H1 (cell line): Measurements from ENCODE around the gene CTNNA3. TPM values are rescaled to one million over a fixed set of nuclear protein-coding genes. Genes with fewer than 3 reads are reported as not detected.

Experiments used
- CTCF ChIA-PET: fragments of 300-600 bp; sonication (Branson Sonifier 250); formaldehyde crosslinking; loops from one replicate; lab custom pipeline; 2021; ENCODE audit not compliant: partially characterized antibody; lab: Charles Lee
- POLR2A ChIA-PET: fragments of 300-600 bp; sonication (Branson Sonifier 250); formaldehyde crosslinking; loops from one replicate; lab custom pipeline; 2021; ENCODE audit warnings: inconsistent platforms; ENCODE audit not compliant: partially characterized antibody; lab: Charles Lee
- DNase-seq, 2 experiments: peaks; one replicate each; pipeline versions ENCODE4 v3.0.0 to v3.0.0-alpha.2; 2010 to 2022; ENCODE audit warnings: low spot score in 2 of 2, low read depth in 1 of 2, mixed read lengths in 1 of 2
- FAIRE-seq: peaks from 2 replicates; lab custom pipeline; 2011; peaks lifted over from hg19 to GRCh38; lab: Jason Lieb, UNC
- H2AFZ ChIP-seq: 2 replicates; pipeline ENCODE4 v1.8.1; 2012; ENCODE audit warnings: low read length, inconsistent platforms
- H2AK5ac ChIP-seq: 2 replicates; pipeline ENCODE4 v1.6.1; 2013; ENCODE audit warnings: low read depth, low read length
- H2BK120ac ChIP-seq: replicated peaks from 2 replicates; pipeline ENCODE3; 2013; ENCODE audit warnings: low read depth, low read length, inconsistent platforms
- H2BK12ac ChIP-seq: 2 replicates; pipeline ENCODE4 v1.6.1; 2013; ENCODE audit warnings: low read depth, low read length
- H2BK15ac ChIP-seq: 2 replicates; pipeline ENCODE4 v1.6.1; 2013; ENCODE audit warnings: low read length
- H2BK20ac ChIP-seq: 2 replicates; pipeline ENCODE4 v1.6.1; 2013; ENCODE audit warnings: low read length
- H2BK5ac ChIP-seq: 2 replicates; pipeline ENCODE4 v1.6.1; 2013; ENCODE audit warnings: low read depth, low read length
- H3K14ac ChIP-seq: 2 replicates; pipeline ENCODE4 v1.6.1; 2013; ENCODE audit warnings: inconsistent platforms; ENCODE audit not compliant: insufficient read length
- H3K18ac ChIP-seq: 2 replicates; pipeline ENCODE4 v1.6.1; 2013; ENCODE audit warnings: low read length; ENCODE audit errors: extremely low read depth
- H3K23ac ChIP-seq: 2 replicates; pipeline ENCODE4 v1.6.1; 2013; ENCODE audit warnings: inconsistent platforms; ENCODE audit not compliant: insufficient read length
- H3K23me2 ChIP-seq: 2 replicates; pipeline ENCODE4 v1.6.1; 2013; ENCODE audit warnings: low read depth, low read length
- H3K27ac ChIP-seq: 2 replicates; pipeline ENCODE4 v1.6.1; 2011; ENCODE audit warnings: low read depth, low read length, inconsistent platforms
- H3K27me3 ChIP-seq, 4 experiments: replicated peaks in 1 of 4; 1 replicate in 1 of 4; 2 replicates in 3 of 4; pipeline versions ENCODE4 v1.6.1 to v1.8.1; 2011 to 2013; ENCODE audit warnings: low read length in 3 of 4, mild to moderate bottlenecking in 3 of 4, inconsistent platforms in 2 of 4, mixed read lengths in 2 of 4, moderate library complexity in 1 of 4; ENCODE audit not compliant: control insufficient read depth in 3 of 4, insufficient read depth in 3 of 4; ENCODE audit errors: extremely low read depth in 1 of 4
- H3K36me3 ChIP-seq, 4 experiments: 2 replicates each; pipeline versions ENCODE4 v1.6.1 to v1.8.1; 2011 to 2013; ENCODE audit warnings: mild to moderate bottlenecking in 4 of 4, low read length in 3 of 4, moderate library complexity in 2 of 4, control low read depth in 1 of 4, inconsistent platforms in 1 of 4; ENCODE audit not compliant: insufficient read depth in 4 of 4, control insufficient read depth in 2 of 4
- H3K4ac ChIP-seq: replicated peaks from 2 replicates; pipeline ENCODE3; 2013; ENCODE audit warnings: low read length, low read depth, mixed read lengths, inconsistent platforms; ENCODE audit not compliant: insufficient read length
- H3K4me1 ChIP-seq, 4 experiments: replicated peaks in 1 of 4; 1 replicate in 1 of 4; 2 replicates in 3 of 4; pipeline versions ENCODE4 v1.6.1 to v1.8.1; 2011 to 2013; ENCODE audit warnings: low read length in 3 of 4, inconsistent platforms in 2 of 4, mixed read lengths in 1 of 4; ENCODE audit not compliant: insufficient read depth in 4 of 4, control insufficient read depth in 3 of 4
- H3K4me2 ChIP-seq, 2 experiments: 2 replicates each; pipeline versions ENCODE4 v1.6.1 to v1.8.1; 2011 to 2013; ENCODE audit warnings: low read depth in 2 of 2, low read length in 2 of 2, control low read depth in 1 of 2, inconsistent platforms in 1 of 2, mild to moderate bottlenecking in 1 of 2; ENCODE audit not compliant: insufficient read depth in 1 of 2
- H3K4me3 ChIP-seq, 4 experiments: fragments of 200-600, 300-600 bp in 1 of 4; sonication (generic), shearing (Covaris generic), sonication (Bioruptor Twin) in 1 of 4; 2 replicates each; pipeline versions ENCODE4 v1.5.1 to v1.8.1; 2011 to 2016; ENCODE audit warnings: low read length in 4 of 4, low read depth in 3 of 4, control low read depth in 2 of 4, inconsistent platforms in 2 of 4, mild to moderate bottlenecking in 2 of 4, mixed read lengths in 1 of 4, moderate library complexity in 1 of 4; ENCODE audit not compliant: insufficient read depth in 2 of 4; ENCODE audit errors: extremely low read depth in 1 of 4
- H3K56ac ChIP-seq: replicated peaks from 2 replicates; pipeline ENCODE3; 2013; ENCODE audit warnings: low read depth, mild to moderate bottlenecking, mixed read lengths, low read length, inconsistent platforms; ENCODE audit not compliant: insufficient read length
- H3K79me1 ChIP-seq: 2 replicates; pipeline ENCODE4 v1.6.1; 2013; ENCODE audit warnings: low read depth, low read length, control low read depth
- H3K79me2 ChIP-seq, 2 experiments: 2 replicates each; pipeline versions ENCODE4 v1.6.1 to v1.8.1; 2012 to 2013; ENCODE audit warnings: low read length in 2 of 2, mild to moderate bottlenecking in 2 of 2, inconsistent platforms in 1 of 2; ENCODE audit not compliant: insufficient read depth in 2 of 2, control insufficient read depth in 1 of 2
- H3K9ac ChIP-seq, 4 experiments: replicated peaks in 1 of 4; 1 replicate in 1 of 4; 2 replicates in 3 of 4; pipeline versions ENCODE4 v1.6.1 to v1.8.1; 2011 to 2013; ENCODE audit warnings: low read depth in 3 of 4, low read length in 3 of 4, control low read depth in 2 of 4, mild to moderate bottlenecking in 2 of 4, moderate library complexity in 2 of 4, inconsistent platforms in 1 of 4; ENCODE audit errors: extremely low read depth in 1 of 4
- H3K9me3 ChIP-seq, 2 experiments: 2 replicates each; pipeline versions ENCODE4 v1.6.1 to v1.8.1; 2012 to 2013; ENCODE audit warnings: mild to moderate bottlenecking in 2 of 2, moderate library complexity in 2 of 2, control low read depth in 1 of 2, inconsistent platforms in 1 of 2, low read depth in 1 of 2, low read length in 1 of 2, mixed read lengths in 1 of 2; ENCODE audit not compliant: insufficient read depth in 2 of 2
- H4K20me1 ChIP-seq, 2 experiments: replicated peaks in 1 of 2; 2 replicates each; pipeline versions ENCODE3 to v1.8.1; 2011 to 2013; ENCODE audit warnings: inconsistent platforms in 2 of 2, low read length in 2 of 2, mild to moderate bottlenecking in 1 of 2; ENCODE audit not compliant: insufficient read depth in 2 of 2, control insufficient read depth in 1 of 2
- H4K5ac ChIP-seq: 2 replicates; pipeline ENCODE4 v1.6.1; 2013; ENCODE audit warnings: low read length, low read depth, mixed read lengths, inconsistent platforms; ENCODE audit not compliant: insufficient read length
- H4K8ac ChIP-seq: 2 replicates; pipeline ENCODE4 v1.8.0; 2013; ENCODE audit warnings: mild to moderate bottlenecking, moderate library complexity, low read length, inconsistent platforms; ENCODE audit not compliant: insufficient read depth; ENCODE audit errors: extremely low read depth
- H4K91ac ChIP-seq: replicated peaks from 2 replicates; pipeline ENCODE3; 2013; ENCODE audit warnings: low read length, mixed read lengths, inconsistent platforms; ENCODE audit not compliant: insufficient read length
- JUND ChIP-seq: IDR thresholded peaks from 2 replicates; pipeline ENCODE4 v1.6.1; 2011; ENCODE audit warnings: mild to moderate bottlenecking, improper control_type of control experiment, low read length
- RXRA ChIP-seq: IDR thresholded peaks from 2 replicates; pipeline ENCODE4 v1.6.1; 2011; ENCODE audit warnings: low read depth, mild to moderate bottlenecking, low read length, moderate library complexity; ENCODE audit not compliant: insufficient read depth
- SIN3A ChIP-seq, 2 experiments: IDR thresholded peaks in 1 of 2; conservative IDR thresholded peaks in 1 of 2; 2 replicates each; pipeline ENCODE4 v1.6.1; 2011 to 2012; ENCODE audit warnings: low read length in 2 of 2, improper control_type of control experiment in 1 of 2, low read depth in 1 of 2, mild to moderate bottlenecking in 1 of 2
- WGBS, 2 experiments: shearing (Covaris generic) in 1 of 2; methylation state at CpG; one replicate each; pipeline versions ENCODE4 v1.1.6 to v1.1.7; 2013 to 2015; ENCODE audit warnings: low lambda C conversion rate in 2 of 2, mixed read lengths in 2 of 2, inconsistent platforms in 1 of 2, low coverage in 1 of 2, missing lambda C conversion rate in 1 of 2; ENCODE audit not compliant: insufficient replicate concordance in 2 of 2, insufficient coverage in 1 of 2, insufficient read length in 1 of 2; ENCODE audit errors: extremely low coverage in 1 of 2, missing lambda C conversion rate in 1 of 2; 5-methylcytosine and 5-hydroxymethylcytosine counted together
- polyA plus RNA-seq, 7 experiments: library from polyadenylated mRNA; depleted of rRNA in 3 of 7; stranded (reverse) in 5 of 7; unstranded in 2 of 7; fragments of >200 nt in 5 of 7; fragments of 200-250 nt in 2 of 7; gene quantifications; 1 replicate in 5 of 7; 2 replicates in 1 of 7; 4 replicates in 1 of 7; pipeline versions ENCODE4 v1.2.1 to v1.2.3, GENCODE V29; 2011 to 2013; ENCODE audit warnings: missing spikeins in 2 of 7, mixed read lengths in 2 of 7
- total RNA-seq: library from RNA; stranded (reverse); fragmentation: NEBNext Ultra II Directional; extraction: Animal tissue kit (Norgen Biotek cat#: 25700); gene quantifications from 2 replicates; pipeline ENCODE4 v1.2.1, GENCODE V29; 2021

The CTNNA3 gene
- total and polyA plus RNA-seq, 2 of the 8 experiments (the other 6 are each of a cell fraction or from before 2014, with no cell fraction given) = 1.3 to 1.5 TPM

- Histone ChIP-seq H4K5ac (no peak overlapping the region), H3K9me3 (peaks cover 0 to 5% of the 10 kb centered on the region in 2 experiments; a peak in 1 of 4 replicates), H3K36me3 (no peaks in the 10 kb centered on the region), H2BK20ac (no peak overlapping the region), H3K4ac (no peak overlapping the region), H3K14ac (no peak overlapping the region), H4K20me1 (no peaks in the 10 kb centered on the region), H3K4me1 (no peaks in the 10 kb centered on the region), H3K79me2 (no peaks in the 10 kb centered on the region), H3K4me2 (no peak overlapping the region), H3K18ac (no peak overlapping the region), H3K23ac (no peak overlapping the region), H3K79me1 (no peaks in the 10 kb centered on the region), H3K4me3 (no peak overlapping the region), H3K23me2 (no peaks in the 10 kb centered on the region), H2AFZ (no peak overlapping the region), H3K27me3 (no peaks in the 10 kb centered on the region), H4K8ac (no peak overlapping the region), H3K56ac (no peak overlapping the region), H2BK5ac (no peak overlapping the region), H4K91ac (no peak overlapping the region), H3K9ac (no peak overlapping the region), H2BK15ac (no peak overlapping the region), H3K27ac (no peak overlapping the region), H2BK12ac (no peak overlapping the region), H2BK120ac (no peak overlapping the region), H2AK5ac (no peak overlapping the region)
- 92% methylated on average over 4 of the region's 4 CpGs; no CpG with 5 or more reads in 1 of the 2 experiments for WGBS, 2 experiments
- no peak for DNase-seq
- FAIRE-seq = no peak
- CTCF ChIA-PET = interaction anchor here (1.1 kb wide), 1 partner anchor 81 kb away, joined by 3 read pairs; no protein-coding TSS in a partner anchor
- TF ChIP-seq JUND = no peak
- TF ChIP-seq RXRA = no peak
- no peak for TF ChIP-seq SIN3A (conservative IDR thresholded peaks at IDR 0.05 in 1 of 2, IDR thresholded peaks at IDR 0.05 in 1 of 2; ENCODE audit: low read depth in 1 of 2, low read length in 2 of 2)
- POLR2A ChIA-PET = no interaction called here
Measured at GRCh38 chr10:67225226-67225625, 470.8 kb downstream of the CTNNA3 start.
